SK-N-SH (cell line): Measurements from ENCODE around the gene DSCAML1. TPM values are rescaled to one million over a fixed set of nuclear protein-coding genes. Genes with fewer than 3 reads are reported as not detected.

Experiments
- CTCF ChIA-PET: fragments of 300-600, 350-600 bp; formaldehyde crosslinking; extraction: SDS; loops from one replicate; lab custom pipeline; 2021; lab: Yijun Ruan, JAX
- POLR2A ChIA-PET: fragments of 350-600 bp; sonication (Branson Sonifier 250); formaldehyde crosslinking; extraction: SDS; loops from one replicate; lab custom pipeline; 2020; ENCODE audit warnings: antibody characterized with exemption, inconsistent platforms; lab: Yijun Ruan, JAX
- DNase-seq: peaks from one replicate; pipeline ENCODE4 v3.0.0; 2012
- H2AFZ ChIP-seq: fragments of 200-600 bp; sonication (generic); 2 replicates; pipeline ENCODE4 v1.8.1; 2016; ENCODE audit warnings: antibody characterized with exemption, mild to moderate bottlenecking, low read depth
- H3F3A ChIP-seq: fragments of 200-600 bp; sonication (generic); replicated peaks from 2 replicates; pipeline ENCODE3; 2016; ENCODE audit warnings: antibody characterized with exemption, mild to moderate bottlenecking; ENCODE audit not compliant: insufficient read depth
- H3K27ac ChIP-seq, 2 experiments: fragments of 200-500 bp in 1 of 2; fragments of 200-600 bp in 1 of 2; sonication (Bioruptor generic) in 1 of 2; sonication (generic), shearing (Covaris generic) in 1 of 2; 2 replicates each; pipeline versions ENCODE4 v1.5.1 to v1.6.1; 2014 to 2016; ENCODE audit warnings: low read depth in 2 of 2, inconsistent platforms in 1 of 2, low read length in 1 of 2, mild to moderate bottlenecking in 1 of 2, mixed read lengths in 1 of 2
- H3K27me3 ChIP-seq: fragments of 200-600 bp; sonication (generic), shearing (Covaris generic); 2 replicates; pipeline ENCODE4 v1.6.1; 2016; ENCODE audit warnings: mixed run types; ENCODE audit not compliant: insufficient read depth
- H3K36me3 ChIP-seq, 2 experiments: fragments of 200-500 bp in 1 of 2; fragments of 200-600 bp in 1 of 2; sonication (Bioruptor generic) in 1 of 2; sonication (generic) in 1 of 2; replicated peaks in 1 of 2; 2 replicates each; pipeline versions ENCODE3 to v1.5.1; 2014 to 2016; ENCODE audit warnings: low read length in 1 of 2, mild to moderate bottlenecking in 1 of 2; ENCODE audit not compliant: insufficient read depth in 2 of 2, control insufficient read depth in 1 of 2
- H3K4me1 ChIP-seq, 2 experiments: fragments of 200-500 bp in 1 of 2; fragments of 200-600 bp in 1 of 2; sonication (Bioruptor generic) in 1 of 2; sonication (generic), shearing (Covaris generic) in 1 of 2; 2 replicates each; pipeline versions ENCODE4 v1.5.1 to v1.6.1; 2014 to 2016; ENCODE audit warnings: low read depth in 1 of 2, low read length in 1 of 2, mixed run types in 1 of 2; ENCODE audit not compliant: insufficient read depth in 2 of 2, control insufficient read depth in 1 of 2
- H3K4me2 ChIP-seq: fragments of 200-600 bp; sonication (generic), shearing (Covaris generic); 2 replicates; pipeline ENCODE4 v1.6.1; 2017; ENCODE audit warnings: mixed run types
- H3K4me3 ChIP-seq, 2 experiments: fragments of 200-500 bp in 1 of 2; fragments of 200-600 bp in 1 of 2; sonication (Bioruptor generic) in 1 of 2; sonication (generic), shearing (Covaris generic) in 1 of 2; 2 replicates each; pipeline versions ENCODE4 v1.5.1 to v1.8.1; 2014 to 2016; ENCODE audit warnings: low read depth in 2 of 2, inconsistent platforms in 1 of 2, low read length in 1 of 2, mild to moderate bottlenecking in 1 of 2, mixed read lengths in 1 of 2, moderate library complexity in 1 of 2
- H3K79me2 ChIP-seq: fragments of 200-600 bp; sonication (generic); 2 replicates; pipeline ENCODE4 v1.8.1; 2017; ENCODE audit warnings: mild to moderate bottlenecking; ENCODE audit not compliant: insufficient read depth
- H3K9ac ChIP-seq: fragments of 200-600 bp; sonication (generic); 2 replicates; pipeline ENCODE4 v1.6.1; 2017; ENCODE audit warnings: mixed run types
- H3K9me2 ChIP-seq: fragments of 200-600 bp; sonication (generic); 2 replicates; pipeline ENCODE4 v1.6.1; 2017; ENCODE audit warnings: mixed run types
- H3K9me3 ChIP-seq: fragments of 200-600 bp; sonication (generic); 2 replicates; pipeline ENCODE4 v1.6.1; 2017; ENCODE audit warnings: mixed run types, mild to moderate bottlenecking, moderate library complexity
- H4K20me1 ChIP-seq: fragments of 200-600 bp; sonication (generic); 2 replicates; pipeline ENCODE4 v1.6.1; 2017; ENCODE audit warnings: mild to moderate bottlenecking, mixed run types; ENCODE audit not compliant: insufficient read depth
- ELF1 ChIP-seq: IDR thresholded peaks from 2 replicates; pipeline ENCODE4 v1.4.0; 2012
- EP300 ChIP-seq, 2 experiments: IDR thresholded peaks; 2 replicates each; pipeline versions ENCODE4 v1.4.0 to v1.6.1; 2012; ENCODE audit warnings: borderline replicate concordance in 1 of 2, low read depth in 1 of 2, low read length in 1 of 2
- FOSL2 ChIP-seq: IDR thresholded peaks from 2 replicates; pipeline ENCODE4 v1.4.0; 2012; ENCODE audit warnings: low read depth, mild to moderate bottlenecking, moderate library complexity, borderline replicate concordance
- IRF3 ChIP-seq: fragments of 150-350 bp; IDR thresholded peaks from 2 replicates; pipeline ENCODE4 v1.6.1; 2016; ENCODE audit warnings: mild to moderate bottlenecking, low read depth, low read length
- JUND ChIP-seq: IDR thresholded peaks from 2 replicates; pipeline ENCODE4 v1.4.0; 2012
- RAD21 ChIP-seq: IDR thresholded peaks from 2 replicates; pipeline ENCODE4 v1.6.1; 2012; ENCODE audit warnings: mild to moderate bottlenecking, low read length
- RCOR1 ChIP-seq: fragments of 150-350 bp; IDR thresholded peaks from 2 replicates; pipeline ENCODE4 v1.6.1; 2017; ENCODE audit warnings: antibody characterized with exemption, low read length
- RFX5 ChIP-seq: IDR thresholded peaks from 2 replicates; pipeline ENCODE4 v1.6.1; 2012; ENCODE audit warnings: mild to moderate bottlenecking, improper control_type of control experiment, low read length
- RXRA ChIP-seq: IDR thresholded peaks from 2 replicates; pipeline ENCODE4 v1.4.0; 2012; ENCODE audit warnings: low read depth, mild to moderate bottlenecking, borderline replicate concordance
- SMC3 ChIP-seq: IDR thresholded peaks from 2 replicates; pipeline ENCODE4 v1.6.1; 2012; ENCODE audit warnings: low read depth, low read length, improper control_type of control experiment
- TAF1 ChIP-seq: IDR thresholded peaks from 2 replicates; pipeline ENCODE4 v1.6.1; 2012; ENCODE audit warnings: low read depth, mild to moderate bottlenecking, low read length, moderate library complexity, borderline replicate concordance
- USF1 ChIP-seq: IDR thresholded peaks from 2 replicates; pipeline ENCODE4 v1.4.0; 2012; ENCODE audit warnings: low read depth, borderline replicate concordance
- WGBS: methylation state at CpG from one replicate; pipeline ENCODE4 v1.1.6; 2017; ENCODE audit warnings: low lambda C conversion rate; 5-methylcytosine and 5-hydroxymethylcytosine counted together
- polyA plus RNA-seq, 3 experiments: library from polyadenylated mRNA; depleted of rRNA; stranded (reverse); fragments of >200 nt; gene quantifications; 2 replicates each; pipeline ENCODE4 v1.2.3, GENCODE V29; 2012
- TF ChIP-seq, protein P1 (sequence below): fragments of 200-600 bp; sonication (generic); IDR thresholded peaks from 2 replicates; pipeline ENCODE4 v1.6.1; 2017; ENCODE audit warnings: antibody characterized with exemption, mild to moderate bottlenecking, moderate library complexity
- TF ChIP-seq, protein P2 (sequence below): IDR thresholded peaks from 2 replicates; pipeline ENCODE4 v1.4.0; 2012; ENCODE audit warnings: low read depth, borderline replicate concordance
- TF ChIP-seq, protein P3 (sequence below): IDR thresholded peaks from 2 replicates; pipeline ENCODE4 v1.6.1; 2012; ENCODE audit warnings: mild to moderate bottlenecking, low read depth, low read length, moderate library complexity

DSCAML1 gene
- polyA plus RNA-seq, 1 of the 3 experiments (the other 2 are of a cell fraction) = not detected

DNA sequence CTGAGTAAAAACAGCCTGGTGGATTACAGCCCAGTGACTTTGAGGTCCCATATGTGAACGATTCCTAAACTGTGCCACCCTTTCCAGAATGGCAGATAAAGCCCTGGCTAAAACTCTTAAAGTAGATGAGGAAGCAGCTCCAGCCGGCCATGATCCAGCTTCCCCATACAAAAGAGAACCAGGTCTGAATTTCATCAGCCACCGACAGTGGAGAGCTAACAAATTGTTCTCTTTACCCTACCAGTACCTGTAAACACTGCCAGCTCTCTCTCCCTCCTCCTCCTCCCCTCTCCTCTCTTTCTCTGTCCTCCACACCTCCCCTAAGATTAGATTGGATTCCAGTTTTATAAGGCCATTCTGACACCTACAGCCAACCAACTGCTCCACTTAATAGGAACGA, 176.9 kb downstream of the DSCAML1 start:
- ChIA-PET CTCF (interaction anchor here (1.2 to 3.0 kb wide), 4 partner anchors 9 to 194 kb away, joined by 5 to 22 read pairs (median 6); no protein-coding TSS in a partner anchor), POLR2A (no interaction called here)
- H3K27me3 ChIP-seq = 0 out of 2 replicates have a peak, but pooled peaks cover 4% of the 10 kb centered on the region
- no peak overlapping the region for H3K4me2 ChIP-seq
- H3K27ac ChIP-seq = no peak overlapping the region
- 30% methylated on average over 4 of the region's 4 CpGs for WGBS
- H3K79me2 ChIP-seq = no peaks in the 10 kb centered on the region
- DNase-seq = no peak
- H4K20me1 ChIP-seq = no peaks in the 10 kb centered on the region
- H2AFZ ChIP-seq = no peak overlapping the region
- H3F3A ChIP-seq = no peaks in the 10 kb centered on the region
- peaks cover 0 to 8% of the 10 kb centered on the region in 2 experiments; a peak in 1 of 4 replicates for H3K4me1 ChIP-seq
- H3K9me2 ChIP-seq = no peaks in the 10 kb centered on the region
- no peak overlapping the region for H3K9ac ChIP-seq
- no peaks in the 10 kb centered on the region for H3K36me3 ChIP-seq
- TF ChIP-seq ELF1 (no peak), RAD21 (no peak), EP300 (IDR thresholded peaks at IDR 0.05; ENCODE audit: borderline replicate concordance in 1 of 2, low read depth in 1 of 2, low read length in 1 of 2) (no peak), JUND (no peak), TAF1 (no peak), RFX5 (no peak), FOSL2 (no peak), USF1 (no peak), SMC3 (no peak), RXRA (no peak), IRF3 (no peak), RCOR1 (no peak)
- TF ChIP-seq, protein P1, sequence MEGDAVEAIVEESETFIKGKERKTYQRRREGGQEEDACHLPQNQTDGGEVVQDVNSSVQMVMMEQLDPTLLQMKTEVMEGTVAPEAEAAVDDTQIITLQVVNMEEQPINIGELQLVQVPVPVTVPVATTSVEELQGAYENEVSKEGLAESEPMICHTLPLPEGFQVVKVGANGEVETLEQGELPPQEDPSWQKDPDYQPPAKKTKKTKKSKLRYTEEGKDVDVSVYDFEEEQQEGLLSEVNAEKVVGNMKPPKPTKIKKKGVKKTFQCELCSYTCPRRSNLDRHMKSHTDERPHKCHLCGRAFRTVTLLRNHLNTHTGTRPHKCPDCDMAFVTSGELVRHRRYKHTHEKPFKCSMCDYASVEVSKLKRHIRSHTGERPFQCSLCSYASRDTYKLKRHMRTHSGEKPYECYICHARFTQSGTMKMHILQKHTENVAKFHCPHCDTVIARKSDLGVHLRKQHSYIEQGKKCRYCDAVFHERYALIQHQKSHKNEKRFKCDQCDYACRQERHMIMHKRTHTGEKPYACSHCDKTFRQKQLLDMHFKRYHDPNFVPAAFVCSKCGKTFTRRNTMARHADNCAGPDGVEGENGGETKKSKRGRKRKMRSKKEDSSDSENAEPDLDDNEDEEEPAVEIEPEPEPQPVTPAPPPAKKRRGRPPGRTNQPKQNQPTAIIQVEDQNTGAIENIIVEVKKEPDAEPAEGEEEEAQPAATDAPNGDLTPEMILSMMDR = no peak
- TF ChIP-seq, protein P2, sequence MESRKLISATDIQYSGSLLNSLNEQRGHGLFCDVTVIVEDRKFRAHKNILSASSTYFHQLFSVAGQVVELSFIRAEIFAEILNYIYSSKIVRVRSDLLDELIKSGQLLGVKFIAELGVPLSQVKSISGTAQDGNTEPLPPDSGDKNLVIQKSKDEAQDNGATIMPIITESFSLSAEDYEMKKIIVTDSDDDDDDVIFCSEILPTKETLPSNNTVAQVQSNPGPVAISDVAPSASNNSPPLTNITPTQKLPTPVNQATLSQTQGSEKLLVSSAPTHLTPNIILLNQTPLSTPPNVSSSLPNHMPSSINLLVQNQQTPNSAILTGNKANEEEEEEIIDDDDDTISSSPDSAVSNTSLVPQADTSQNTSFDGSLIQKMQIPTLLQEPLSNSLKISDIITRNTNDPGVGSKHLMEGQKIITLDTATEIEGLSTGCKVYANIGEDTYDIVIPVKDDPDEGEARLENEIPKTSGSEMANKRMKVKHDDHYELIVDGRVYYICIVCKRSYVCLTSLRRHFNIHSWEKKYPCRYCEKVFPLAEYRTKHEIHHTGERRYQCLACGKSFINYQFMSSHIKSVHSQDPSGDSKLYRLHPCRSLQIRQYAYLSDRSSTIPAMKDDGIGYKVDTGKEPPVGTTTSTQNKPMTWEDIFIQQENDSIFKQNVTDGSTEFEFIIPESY = no peak
- TF ChIP-seq, protein P3, sequence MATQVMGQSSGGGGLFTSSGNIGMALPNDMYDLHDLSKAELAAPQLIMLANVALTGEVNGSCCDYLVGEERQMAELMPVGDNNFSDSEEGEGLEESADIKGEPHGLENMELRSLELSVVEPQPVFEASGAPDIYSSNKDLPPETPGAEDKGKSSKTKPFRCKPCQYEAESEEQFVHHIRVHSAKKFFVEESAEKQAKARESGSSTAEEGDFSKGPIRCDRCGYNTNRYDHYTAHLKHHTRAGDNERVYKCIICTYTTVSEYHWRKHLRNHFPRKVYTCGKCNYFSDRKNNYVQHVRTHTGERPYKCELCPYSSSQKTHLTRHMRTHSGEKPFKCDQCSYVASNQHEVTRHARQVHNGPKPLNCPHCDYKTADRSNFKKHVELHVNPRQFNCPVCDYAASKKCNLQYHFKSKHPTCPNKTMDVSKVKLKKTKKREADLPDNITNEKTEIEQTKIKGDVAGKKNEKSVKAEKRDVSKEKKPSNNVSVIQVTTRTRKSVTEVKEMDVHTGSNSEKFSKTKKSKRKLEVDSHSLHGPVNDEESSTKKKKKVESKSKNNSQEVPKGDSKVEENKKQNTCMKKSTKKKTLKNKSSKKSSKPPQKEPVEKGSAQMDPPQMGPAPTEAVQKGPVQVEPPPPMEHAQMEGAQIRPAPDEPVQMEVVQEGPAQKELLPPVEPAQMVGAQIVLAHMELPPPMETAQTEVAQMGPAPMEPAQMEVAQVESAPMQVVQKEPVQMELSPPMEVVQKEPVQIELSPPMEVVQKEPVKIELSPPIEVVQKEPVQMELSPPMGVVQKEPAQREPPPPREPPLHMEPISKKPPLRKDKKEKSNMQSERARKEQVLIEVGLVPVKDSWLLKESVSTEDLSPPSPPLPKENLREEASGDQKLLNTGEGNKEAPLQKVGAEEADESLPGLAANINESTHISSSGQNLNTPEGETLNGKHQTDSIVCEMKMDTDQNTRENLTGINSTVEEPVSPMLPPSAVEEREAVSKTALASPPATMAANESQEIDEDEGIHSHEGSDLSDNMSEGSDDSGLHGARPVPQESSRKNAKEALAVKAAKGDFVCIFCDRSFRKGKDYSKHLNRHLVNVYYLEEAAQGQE = no peak
- no peak overlapping the region for H3K4me3 ChIP-seq
- peaks cover 4% of the 10 kb centered on the region; the same call in 1 of the 2 replicates for H3K9me3 ChIP-seq
